Vagina (tissue), 2 donors: ENCODE data around the gene NOX1. TPM values are rescaled to one million over a fixed set of nuclear protein-coding genes. Genes with fewer than 3 reads are reported as not detected.
"Not testable (repeated sequence)": the region's sequence is repeated elsewhere in the genome, so short reads cannot be mapped to it uniquely, and the experiment has no call there.

ENCODE experiments used
- DNase-seq, 2 donors: peaks; one replicate each; pipeline ENCODE4 v3.0.0-alpha.2; 2017; ENCODE audit errors: extremely low spot score in 2 of 2
- H3K27ac ChIP-seq: fragments of 200-600 bp; sonication (generic); one replicate; pipeline ENCODE4 v1.5.1; 2019
- H3K27me3 ChIP-seq: fragments of 200-600 bp; sonication (generic); one replicate; pipeline ENCODE4 v1.5.1; 2019
- H3K36me3 ChIP-seq, 2 donors: fragments of 200-600 bp; sonication (generic); one replicate each; pipeline ENCODE4 v1.5.1; 2017 to 2019
- H3K4me1 ChIP-seq: fragments of 200-600 bp; sonication (generic); one replicate; pipeline ENCODE4 v1.5.1; 2019
- H3K4me3 ChIP-seq, 2 donors: fragments of 200-600 bp; sonication (generic); 1 replicate in 1 of 2; 2 replicates in 1 of 2; pipeline ENCODE4 v1.5.1; 2016 to 2019
- H3K9me3 ChIP-seq: fragments of 200-600 bp; sonication (generic); one replicate; pipeline ENCODE4 v1.5.1; 2019
- CTCF ChIP-seq, 3 experiments: fragments of 450-650 bp in 2 of 3; fragments of 200-600 bp in 1 of 3; sonication (generic) in 1 of 3; IDR thresholded peaks; one replicate each; pipeline ENCODE4 v1.5.1; 2017 to 2019; ENCODE audit warnings: antibody characterized with exemption in 3 of 3, mild to moderate bottlenecking in 2 of 3, moderate library complexity in 2 of 3
- POLR2A ChIP-seq, 2 donors: fragments of 450-650 bp; IDR thresholded peaks; one replicate each; pipeline ENCODE4 v1.6.1; 2017; ENCODE audit warnings: antibody characterized with exemption in 2 of 2, mild to moderate bottlenecking in 2 of 2, moderate library complexity in 2 of 2
- POLR2AphosphoS5 ChIP-seq, 2 donors: sonication (generic); formaldehyde crosslinking; IDR thresholded peaks; one replicate each; pipeline ENCODE4 v1.9.0; 2017; ENCODE audit warnings: antibody characterized with exemption in 2 of 2, mild to moderate bottlenecking in 2 of 2, low read depth in 1 of 2; ENCODE audit not compliant: insufficient read depth in 1 of 2
- intact Hi-C: fragments of 100-400 bp; cut with DNase I; formaldehyde crosslinking; loops from one replicate; pipeline ENCODE4 v1.15.1; 2023
- total RNA-seq: library from RNA; depleted of rRNA; stranded (reverse); fragments of >200 nt; gene quantifications from one replicate; pipeline ENCODE4 v1.2.3, GENCODE V29; 2016

NOX1 gene
- total RNA-seq, 1 donor from 2014 or later: not detected

- H3K27ac ChIP-seq: peak within 1 kb of the TSS; percentile 18
- no peaks in the 10 kb centered on the region for H3K9me3 ChIP-seq
- H3K4me3 ChIP-seq: peak within 1 kb of the TSS; percentile 42 to 49
- H3K36me3 ChIP-seq: no peaks in the 10 kb centered on the region
- H3K27me3 ChIP-seq: no peaks in the 10 kb centered on the region
- no peak for DNase-seq
- intact Hi-C loops: no loop called here
- TF ChIP-seq POLR2A (IDR thresholded peaks at IDR 0.05) (no peak), CTCF (IDR thresholded peaks at IDR 0.05) (no peak), POLR2AphosphoS5 (IDR thresholded peaks at IDR 0.05; ENCODE audit: insufficient read depth in 1 of 2, low read depth in 1 of 2) (peak; percentile 17 to 66)
- H3K4me1 ChIP-seq: no peaks in the 10 kb centered on the region
Observed at GRCh38 chrX:100819837-100820666, 54.1 kb downstream of the NOX1 start, which contains the start of gene CSTF2. TSS of gene CSTF2 (plus strand) at chrX:100820391. CDS start at chrX:100820417, 26 bp downstream.

GRCh38 chrX:100819534-100819836 is 54.7 kb downstream of the NOX1 start:
- H3K27me3 ChIP-seq: no peaks in the 10 kb centered on the region
- no peak for DNase-seq
- H3K4me1 ChIP-seq: no peaks in the 10 kb centered on the region
- intact Hi-C loops: no loop called here
- TF ChIP-seq POLR2A (IDR thresholded peaks at IDR 0.05): no peak
- no peak for TF ChIP-seq CTCF (IDR thresholded peaks at IDR 0.05)
- TF ChIP-seq POLR2AphosphoS5 (IDR thresholded peaks at IDR 0.05; ENCODE audit: insufficient read depth in 1 of 2, low read depth in 1 of 2): no peak
- H3K4me3 ChIP-seq: peak overlapping the region; percentile 42 to 49
- no peaks in the 10 kb centered on the region for H3K36me3 ChIP-seq
- no peak overlapping the region for H3K27ac ChIP-seq
- H3K9me3 ChIP-seq: no peaks in the 10 kb centered on the region

GRCh38 chrX:100817340-100817739 is 56.8 kb downstream of the NOX1 start:
- no peaks in the 10 kb centered on the region for H3K4me1 ChIP-seq
- DNase-seq: no peak
- H3K4me3 ChIP-seq: no peak overlapping the region
- H3K27ac ChIP-seq: no peak overlapping the region
- intact Hi-C loops: no loop called here
- TF ChIP-seq POLR2AphosphoS5 (IDR thresholded peaks at IDR 0.05; ENCODE audit: insufficient read depth in 1 of 2, low read depth in 1 of 2) (no peak), POLR2A (IDR thresholded peaks at IDR 0.05) (no peak), CTCF (IDR thresholded peaks at IDR 0.05) (no peak)
- no peaks in the 10 kb centered on the region for H3K36me3 ChIP-seq
- H3K27me3 ChIP-seq: no peaks in the 10 kb centered on the region
- no peaks in the 10 kb centered on the region for H3K9me3 ChIP-seq

- Histone ChIP-seq H3K9me3 (no peaks in the 10 kb centered on the region), H3K4me1 (no peaks in the 10 kb centered on the region), H3K4me3 (no peak overlapping the region), H3K27ac (no peak overlapping the region), H3K27me3 (no peaks in the 10 kb centered on the region), H3K36me3 (no peaks in the 10 kb centered on the region)
- intact Hi-C loops: no loop called here
- DNase-seq: no peak
- TF ChIP-seq POLR2A (IDR thresholded peaks at IDR 0.05) (no peak), CTCF (IDR thresholded peaks at IDR 0.05) (no peak), POLR2AphosphoS5 (IDR thresholded peaks at IDR 0.05; ENCODE audit: insufficient read depth in 1 of 2, low read depth in 1 of 2) (no peak)
Observed at GRCh38 chrX:100812216-100813158, 61.7 kb downstream of the NOX1 start.

GRCh38 chrX:100808265-100808664 is 65.9 kb downstream of the NOX1 start:
- DNase-seq, intact Hi-C loops, H3K4me3 ChIP-seq, H3K27me3 ChIP-seq, H3K36me3 ChIP-seq, H3K27ac ChIP-seq, H3K9me3 ChIP-seq, H3K4me1 ChIP-seq: not testable (repeated sequence)
